ENCODE results near the gene SRSF9.

GRCh38 chr12:120480211-120480610, 10.7 kb upstream of the SRSF9 start:
- TF ChIP-seq CTCF (IDR thresholded peaks at IDR 0.05; ENCODE audit: low read depth, low read length), result no peak
- no peak for TF ChIP-seq EZH2phosphoT487 (IDR thresholded peaks at IDR 0.05; ENCODE audit: low read depth)
